GM10248 (cell line): Measurements from ENCODE around the gene ST6GALNAC2.

ENCODE experiments used
- CTCF ChIA-PET: fragments of 300-600 bp; sonication (Branson Sonifier 250); formaldehyde crosslinking; extraction: SDS; loops from one replicate; lab custom pipeline; 2021; ENCODE audit warnings: antibody characterized with exemption; lab: Yijun Ruan, JAX
- POLR2A ChIA-PET: fragments of 350-650 bp; sonication (Branson Sonifier 250); formaldehyde crosslinking; extraction: SDS; loops from one replicate; lab custom pipeline; 2020; ENCODE audit warnings: antibody characterized with exemption; lab: Yijun Ruan, JAX
- DNase-seq: peaks from one replicate; pipeline ENCODE4 v3.0.0; 2012; ENCODE audit errors: extremely low spot score
- CTCF ChIP-seq: IDR thresholded peaks from 2 replicates; pipeline ENCODE4 v1.5.1; 2012; ENCODE audit warnings: mild to moderate bottlenecking, low read depth; ENCODE audit errors: extremely low read depth, missing control alignments, control extremely low read depth

ST6GALNAC2 gene

GRCh38 chr17:76551685-76552084, 34.0 kb downstream of the ST6GALNAC2 start:
- TF ChIP-seq CTCF: no peak
- DNase-seq: no peak
- ChIA-PET CTCF (interaction anchor here (1.1 to 3.7 kb wide), 8 partner anchors 9 to 93 kb away, joined by 3 to 21 read pairs (median 4); no protein-coding TSS in a partner anchor), POLR2A (interaction anchor here (0.6 kb wide), 1 partner anchor 315 kb away, joined by 8 read pairs; no protein-coding TSS in a partner anchor)

DNA sequence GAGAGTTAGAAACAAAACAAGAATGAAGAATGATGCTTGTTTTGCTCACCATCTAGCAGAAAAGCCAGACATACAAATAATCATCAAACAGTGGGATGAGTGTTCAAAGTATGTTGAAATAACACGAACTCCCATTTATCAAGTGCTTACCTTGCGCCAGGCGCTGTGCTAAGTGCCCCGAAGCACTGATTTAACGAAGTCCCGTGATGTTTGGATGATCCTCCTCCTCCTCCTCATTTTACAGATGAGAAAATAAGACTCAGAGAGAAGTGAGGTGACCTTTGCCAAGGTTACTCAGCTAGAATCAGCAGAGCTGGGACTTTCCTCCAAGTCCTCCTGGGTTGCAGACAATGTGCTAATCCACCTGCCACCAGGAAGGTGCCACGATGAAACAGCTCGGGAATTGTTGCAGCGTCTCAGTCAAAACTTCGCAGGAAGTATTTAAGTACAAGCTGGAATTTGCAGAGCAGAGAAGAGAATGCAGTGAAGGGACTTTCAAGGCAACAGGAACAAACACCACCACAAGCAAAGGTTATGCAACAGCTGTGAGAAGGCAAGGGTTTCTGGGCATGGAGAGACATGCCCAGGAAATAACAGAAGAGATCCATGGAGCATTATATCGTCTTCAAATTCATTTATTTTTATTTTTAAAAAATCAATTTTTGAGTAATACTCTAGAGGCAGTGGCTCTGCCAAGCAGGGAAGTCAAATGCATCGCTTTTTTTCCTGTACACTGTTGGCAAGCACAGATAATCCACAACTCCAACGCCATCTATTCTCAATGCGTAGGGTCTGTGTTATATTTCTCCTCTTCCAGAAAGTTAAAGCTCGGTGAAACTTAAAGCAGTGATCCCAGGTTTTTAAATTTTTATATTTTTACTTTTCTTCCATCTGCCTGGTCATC, 34.7 kb downstream of the ST6GALNAC2 start:
- CTCF ChIA-PET: interaction anchor here (1.0 to 3.7 kb wide), 9 partner anchors 10 to 130 kb away, joined by 3 to 21 read pairs (median 4); no protein-coding TSS in a partner anchor
- no peak for TF ChIP-seq CTCF
- POLR2A ChIA-PET: interaction anchor here (0.6 kb wide), 1 partner anchor 315 kb away, joined by 8 read pairs; no protein-coding TSS in a partner anchor
- DNase-seq: no peak

DNA sequence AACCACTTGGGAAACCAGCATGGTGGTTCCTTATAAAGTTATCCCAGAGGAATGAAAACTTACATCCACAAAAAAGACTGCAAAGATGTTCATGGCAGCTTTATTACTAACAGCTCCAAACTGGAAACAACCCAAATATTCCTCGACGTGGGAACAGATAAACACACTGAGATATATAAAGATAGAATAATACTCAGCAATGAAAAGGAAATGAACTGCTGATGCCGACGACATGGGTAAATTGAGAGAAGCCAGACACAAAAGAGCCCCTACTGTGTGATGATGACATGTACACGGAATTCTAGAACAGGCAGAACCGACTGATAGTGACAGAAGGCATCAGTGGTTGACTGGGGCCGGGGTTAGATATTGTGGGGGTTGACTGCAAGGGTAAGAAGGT, 36.1 kb downstream of the ST6GALNAC2 start:
- TF ChIP-seq CTCF: no peak
- POLR2A ChIA-PET: no interaction called here
- CTCF ChIA-PET: interaction anchor here (1.4 to 1.6 kb wide), 2 partner anchors 21 to 26 kb away, joined by 4 to 5 read pairs; no protein-coding TSS in a partner anchor
- no peak for DNase-seq

DNA sequence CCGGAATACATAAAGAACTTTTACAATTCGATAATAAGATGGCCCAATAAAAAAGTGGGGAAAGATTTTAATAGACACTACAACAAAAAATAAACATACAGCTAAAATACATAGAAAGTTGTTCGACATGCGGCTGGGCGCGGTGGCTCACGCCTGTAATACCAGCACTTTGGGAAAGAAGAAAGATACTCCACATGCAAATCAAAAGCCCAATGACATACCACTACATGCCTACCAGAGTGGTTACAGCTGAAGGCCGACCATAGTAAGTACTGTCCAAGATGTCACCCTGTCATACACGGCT, 36.5 kb downstream of the ST6GALNAC2 start:
- no peak for TF ChIP-seq CTCF
- DNase-seq: no peak
- ChIA-PET CTCF (interaction anchor here (0.9 to 1.6 kb wide), 3 partner anchors 8 to 26 kb away, joined by 3 to 5 read pairs (median 4); no protein-coding TSS in a partner anchor), POLR2A (no interaction called here)

GRCh38 chr17:76548378-76549214, 37.1 kb downstream of the ST6GALNAC2 start:
- ChIA-PET POLR2A (no interaction called here), CTCF (interaction anchor here (0.9 to 1.6 kb wide), 4 partner anchors 9 to 38 kb away, joined by 3 to 5 read pairs (median 4); no protein-coding TSS in a partner anchor)
- TF ChIP-seq CTCF: no peak
- no peak for DNase-seq
